GM12872 (cell line): Measurements from ENCODE around the gene ACCSL.

ENCODE experiments used
- CTCF ChIP-seq: IDR thresholded peaks from 3 replicates; pipeline ENCODE4 v1.5.1; 2011; ENCODE audit warnings: low read depth, mild to moderate bottlenecking, low read length, moderate library complexity; ENCODE audit not compliant: insufficient read depth

ACCSL gene

DNA sequence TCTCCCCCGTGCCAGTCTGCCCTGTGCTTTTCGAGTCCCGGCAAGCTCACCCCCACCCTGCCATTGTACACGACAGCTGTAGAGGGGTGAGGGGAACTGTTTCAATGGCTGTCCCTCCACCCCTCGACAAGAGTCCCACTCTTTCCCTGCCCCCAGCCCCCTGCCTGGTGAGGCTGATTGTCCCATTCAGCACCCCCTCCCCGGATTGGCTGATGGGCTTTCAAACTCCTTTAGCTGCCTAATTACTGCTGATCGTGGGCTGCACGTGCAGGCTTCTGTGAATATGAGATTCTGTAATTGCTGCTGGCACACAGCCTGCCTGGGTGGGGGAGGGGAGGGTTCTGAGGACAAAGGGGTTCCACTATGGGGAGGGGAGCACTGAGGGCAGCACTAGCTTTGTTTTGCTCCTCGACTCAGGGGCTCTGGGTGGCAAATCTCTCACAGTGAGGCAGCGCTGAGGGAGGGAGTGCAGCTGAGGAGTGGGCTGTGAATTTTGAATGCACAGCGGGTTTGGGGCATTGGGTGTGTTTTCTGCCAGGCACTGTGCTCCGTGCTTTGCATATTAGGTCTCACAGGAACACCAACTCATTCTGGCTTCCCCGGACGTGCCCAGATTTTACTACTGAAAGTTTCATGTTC lies 42.6 kb upstream of the ACCSL start:
- TF ChIP-seq CTCF: no peak

- TF ChIP-seq CTCF: no peak
Observed at GRCh38 chr11:44005956-44006355, 41.8 kb upstream of the ACCSL start.

GRCh38 chr11:44006917-44007361 lies 40.8 kb upstream of the ACCSL start:
- no peak for TF ChIP-seq CTCF

DNA sequence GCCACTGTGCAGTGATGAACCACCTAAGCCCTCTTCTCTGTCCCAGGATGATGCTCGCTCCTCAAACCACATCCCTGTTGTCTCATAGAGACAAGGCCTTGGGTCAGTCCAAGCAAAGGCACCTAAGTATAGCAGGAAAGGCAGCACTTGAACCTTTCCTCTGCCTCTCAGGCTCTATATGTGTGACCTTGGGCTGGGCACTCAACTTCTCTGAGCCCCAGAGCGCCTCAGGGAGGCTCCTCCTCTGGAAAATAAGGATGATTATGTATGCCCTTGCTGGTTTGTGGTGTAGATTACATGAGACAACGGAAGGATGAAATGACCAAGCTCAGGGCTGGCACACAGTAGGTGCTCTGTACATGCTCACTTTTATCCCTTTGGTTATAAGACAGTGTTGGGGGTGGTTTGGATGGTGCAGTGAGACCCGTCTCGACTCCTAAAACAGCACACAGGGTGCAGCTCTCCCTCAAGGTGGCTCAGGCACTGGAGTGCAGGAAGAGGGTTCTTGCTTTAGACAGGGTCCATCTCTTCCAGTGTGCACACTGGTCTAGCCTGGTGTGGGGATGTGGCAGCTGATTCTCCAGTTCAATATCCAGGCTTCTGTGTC lies 40.2 kb upstream of the ACCSL start:
- no peak for TF ChIP-seq CTCF

GRCh38 chr11:44008088-44008501 lies 39.7 kb upstream of the ACCSL start:
- no peak for TF ChIP-seq CTCF

- TF ChIP-seq CTCF: no peak
Observed at GRCh38 chr11:44008698-44009097, 39.1 kb upstream of the ACCSL start.

DNA sequence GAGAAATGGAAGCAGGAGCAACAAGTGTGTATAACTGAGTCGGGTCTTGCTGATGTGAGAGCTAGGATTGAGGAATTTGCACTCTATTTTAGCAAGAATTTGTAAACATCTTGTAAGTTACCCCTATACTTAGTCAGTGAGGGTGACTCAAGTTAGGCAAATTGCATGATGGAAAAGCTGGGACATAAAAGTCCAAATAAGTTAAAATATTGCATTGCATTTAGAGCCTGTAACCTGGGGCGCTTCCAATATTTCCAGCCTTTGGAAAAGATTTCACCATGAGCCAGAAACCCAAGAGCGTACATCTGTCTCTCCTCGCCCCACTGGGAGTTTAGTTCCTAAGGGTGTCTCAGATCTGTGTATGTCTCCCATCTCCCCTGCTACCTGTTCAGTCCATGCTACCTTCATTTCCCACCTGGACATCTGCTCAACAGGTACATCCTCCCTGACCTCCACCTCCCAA lies 37.0 kb upstream of the ACCSL start:
- TF ChIP-seq CTCF: no peak
